OCI-LY3 (cell line): ENCODE data around the gene ZNF180.
"Not testable (repeated sequence)": the region's sequence is repeated elsewhere in the genome, so short reads cannot be mapped to it uniquely, and the experiment has no call there.

Experiments
- H2AFZ ChIP-seq: fragments of 200-600, 300-600 bp; shearing (Covaris generic); 2 replicates; pipeline ENCODE4 v1.6.0; 2014; ENCODE audit warnings: antibody characterized with exemption, low read depth, low read length
- H3K27ac ChIP-seq: fragments of 200-600, 300-600 bp; sonication (generic); 2 replicates; pipeline ENCODE4 v1.5.1; 2014; ENCODE audit warnings: mild to moderate bottlenecking, low read length, moderate library complexity, mixed read lengths
- H3K27me3 ChIP-seq: fragments of 200-600, 300-600 bp; sonication (generic); 2 replicates; pipeline ENCODE4 v1.6.1; 2014; ENCODE audit warnings: low read depth, low read length, mixed read lengths
- H3K36me3 ChIP-seq: fragments of 200-600, 300-600 bp; sonication (generic); replicated peaks from 2 replicates; pipeline ENCODE3; 2014; ENCODE audit warnings: low read depth, low read length, mixed read lengths
- H3K4me1 ChIP-seq: fragments of 300-600, 200-600 bp; sonication (generic); 2 replicates; pipeline ENCODE4 v1.6.1; 2014; ENCODE audit warnings: low read length, mixed read lengths
- H3K4me2 ChIP-seq: fragments of 200-600, 300-600 bp; sonication (generic); 2 replicates; pipeline ENCODE4 v1.6.1; 2014; ENCODE audit warnings: low read length, mixed read lengths
- H3K4me3 ChIP-seq: fragments of 300-600, 200-600 bp; sonication (generic); 2 replicates; pipeline ENCODE4 v1.5.1; 2014; ENCODE audit warnings: antibody characterized with exemption, mild to moderate bottlenecking, low read length, moderate library complexity
- H3K79me2 ChIP-seq: fragments of 300-600, 200-600 bp; shearing (Covaris generic); 2 replicates; pipeline ENCODE4 v1.6.1; 2014; ENCODE audit warnings: mild to moderate bottlenecking, low read length, mixed read lengths
- H3K9ac ChIP-seq: fragments of 300-600, 200-600 bp; shearing (Covaris generic); 2 replicates; pipeline ENCODE4 v1.6.0; 2014; ENCODE audit warnings: mild to moderate bottlenecking, low read length, moderate library complexity
- H3K9me3 ChIP-seq: fragments of 200-600, 300-600 bp; shearing (Covaris generic); 2 replicates; pipeline ENCODE4 v1.6.1; 2014; ENCODE audit warnings: low read length, mixed read lengths; ENCODE audit not compliant: insufficient read depth
- H4K20me1 ChIP-seq: fragments of 200-600, 300-600 bp; sonication (generic); 2 replicates; pipeline ENCODE4 v1.6.1; 2016; ENCODE audit warnings: low read length, mixed read lengths; ENCODE audit not compliant: insufficient read depth
- CTCF ChIP-seq: fragments of 200-600, 300-600 bp; sonication (generic); IDR thresholded peaks from 2 replicates; pipeline ENCODE4 v1.5.1; 2014; ENCODE audit warnings: antibody characterized with exemption, low read length, low read depth
- EZH2phosphoT487 ChIP-seq: fragments of 200-600 bp; shearing (Covaris generic); IDR thresholded peaks from 2 replicates; pipeline ENCODE4 v1.6.1; 2018; ENCODE audit warnings: antibody characterized with exemption, mixed run types, low read depth

Gene ZNF180

DNA sequence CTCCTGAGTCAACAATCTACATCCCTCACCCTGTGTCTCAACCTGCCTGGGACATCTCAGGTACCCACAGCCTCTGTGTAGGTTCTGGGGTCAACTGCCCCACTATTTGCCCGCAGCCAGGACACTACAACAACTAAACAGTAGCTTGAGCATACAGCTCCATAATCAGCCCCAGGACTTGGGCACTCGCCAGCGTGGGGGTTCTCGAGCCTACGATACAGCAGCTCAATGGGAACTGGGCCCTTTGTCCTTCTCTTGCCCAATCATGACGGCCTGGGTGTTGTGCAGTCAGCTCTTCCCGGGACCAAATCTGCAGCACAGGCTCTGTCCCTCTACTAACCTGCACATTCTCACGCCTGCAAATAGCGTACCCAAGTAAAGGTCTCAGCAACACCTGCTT lies 1.3 kb downstream of the ZNF180 start:
- Histone ChIP-seq H3K79me2 (peaks cover 57% of the 10 kb centered on the region), H3K27ac (no peak overlapping the region), H3K36me3 (peaks cover 59% of the 10 kb centered on the region), H3K4me1 (peaks cover 8% of the 10 kb centered on the region; the same call in 1 of the 2 replicates), H2AFZ (no peak overlapping the region), H3K27me3 (no peaks in the 10 kb centered on the region), H3K9ac (no peak overlapping the region), H3K4me2 (peak overlapping the region; percentile 93), H3K9me3 (peaks cover 63% of the 10 kb centered on the region), H3K4me3 (peak overlapping the region; percentile 86), H4K20me1 (no peaks in the 10 kb centered on the region)
- TF ChIP-seq EZH2phosphoT487 = no peak
- TF ChIP-seq CTCF = no peak

DNA sequence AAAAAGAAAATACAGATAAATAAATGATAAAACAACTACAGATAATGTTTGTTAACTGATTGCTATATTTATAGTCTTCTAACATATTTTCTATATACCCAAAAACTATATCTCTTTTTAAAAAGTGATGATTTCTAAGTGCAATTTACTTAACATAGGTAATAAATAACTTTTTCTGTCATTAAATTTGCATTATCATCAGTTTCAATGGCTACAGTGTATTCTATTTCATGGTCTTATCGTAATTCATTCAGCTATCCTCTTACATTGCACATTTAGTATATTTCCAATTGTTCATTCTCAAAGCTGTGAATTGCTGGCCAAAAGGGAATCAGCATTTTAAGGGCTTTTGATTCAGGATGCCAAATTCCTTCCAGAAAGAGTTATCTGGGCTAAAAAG lies 3.6 kb downstream of the ZNF180 start:
- no peak overlapping the region for H3K4me3 ChIP-seq
- no peaks in the 10 kb centered on the region for H3K27me3 ChIP-seq
- H3K27ac ChIP-seq = no peak overlapping the region
- no peak for TF ChIP-seq EZH2phosphoT487
- TF ChIP-seq CTCF = no peak
- peaks cover 81% of the 10 kb centered on the region for H3K36me3 ChIP-seq
- H4K20me1 ChIP-seq = no peaks in the 10 kb centered on the region
- peaks cover 8% of the 10 kb centered on the region; the same call in 1 of the 2 replicates for H3K4me1 ChIP-seq
- peaks cover 75% of the 10 kb centered on the region for H3K9me3 ChIP-seq
- no peak overlapping the region for H3K9ac ChIP-seq
- peaks cover 67% of the 10 kb centered on the region for H3K79me2 ChIP-seq
- H2AFZ ChIP-seq = no peak overlapping the region
- H3K4me2 ChIP-seq = no peak overlapping the region

GRCh38 chr19:44476559-44477408 lies 23.5 kb downstream of the ZNF180 start:
- Histone ChIP-seq H3K4me2 (no peak overlapping the region), H3K4me3 (no peak overlapping the region), H4K20me1 (no peaks in the 10 kb centered on the region), H3K27me3 (no peaks in the 10 kb centered on the region), H3K27ac (no peak overlapping the region), H3K36me3 (peaks cover 84% of the 10 kb centered on the region), H3K79me2 (no peaks in the 10 kb centered on the region), H3K9me3 (peaks cover 89% of the 10 kb centered on the region), H2AFZ (no peak overlapping the region), H3K9ac (no peak overlapping the region), H3K4me1 (no peaks in the 10 kb centered on the region)
- TF ChIP-seq CTCF = no peak
- no peak for TF ChIP-seq EZH2phosphoT487

- H3K36me3 ChIP-seq, H3K4me1 ChIP-seq, H3K27ac ChIP-seq, H3K79me2 ChIP-seq, H3K9ac ChIP-seq, H3K4me3 ChIP-seq, H3K27me3 ChIP-seq, H3K4me2 ChIP-seq, H2AFZ ChIP-seq, H4K20me1 ChIP-seq: not testable (repeated sequence)
- H3K9me3 ChIP-seq = peaks cover 37% of the 10 kb centered on the region
Measured at GRCh38 chr19:44468730-44469129, 31.6 kb downstream of the ZNF180 start.

GRCh38 chr19:44462600-44463286 lies 37.6 kb downstream of the ZNF180 start:
- H3K4me1 ChIP-seq, H3K36me3 ChIP-seq, H3K27ac ChIP-seq, H3K27me3 ChIP-seq, H3K79me2 ChIP-seq, H3K4me2 ChIP-seq, H4K20me1 ChIP-seq, H3K9ac ChIP-seq, H2AFZ ChIP-seq, H3K4me3 ChIP-seq: not testable (repeated sequence)
- peaks cover 13% of the 10 kb centered on the region; the same call in 1 of the 2 replicates for H3K9me3 ChIP-seq

- H3K79me2 ChIP-seq, H3K27me3 ChIP-seq, H3K27ac ChIP-seq, H2AFZ ChIP-seq, H3K36me3 ChIP-seq, H3K4me3 ChIP-seq, H3K4me2 ChIP-seq, H3K9me3 ChIP-seq, H4K20me1 ChIP-seq, H3K9ac ChIP-seq, H3K4me1 ChIP-seq: not testable (repeated sequence)
Measured at GRCh38 chr19:44456016-44456415, 44.3 kb downstream of the ZNF180 start.
